Tibial nerve (tissue), 4 donors: ENCODE measurements around the gene ZNF227. TPM values are rescaled to one million over a fixed set of nuclear protein-coding genes. Genes with fewer than 3 reads are reported as not detected.
"Not testable (repeated sequence)": the region's sequence is repeated elsewhere in the genome, so short reads cannot be mapped to it uniquely, and the experiment has no call there.

Source experiments
- DNase-seq, 2 donors: peaks; one replicate each; pipeline ENCODE4 v3.0.0-alpha.2; 2019; ENCODE audit warnings: low spot score in 2 of 2
- H3K27ac ChIP-seq, 4 donors: fragments of 200-600 bp; sonication (generic) in 3 of 4; one replicate each; pipeline ENCODE4 v1.5.1; 2017 to 2019; ENCODE audit warnings: mild to moderate bottlenecking in 1 of 4
- H3K27me3 ChIP-seq, 2 donors: fragments of 200-600 bp; sonication (generic) in 1 of 2; one replicate each; pipeline versions ENCODE4 v1.5.1 to v1.6.0; 2017 to 2019
- H3K36me3 ChIP-seq, 3 donors: fragments of 200-600 bp; sonication (generic); one replicate each; pipeline ENCODE4 v1.5.1; 2018 to 2019
- H3K4me1 ChIP-seq, 4 donors: fragments of 200-600 bp; sonication (generic) in 3 of 4; one replicate each; pipeline ENCODE4 v1.5.1; 2017 to 2019
- H3K4me3 ChIP-seq, 4 donors: fragments of 200-600 bp; sonication (generic) in 3 of 4; one replicate each; pipeline ENCODE4 v1.5.1; 2017 to 2019; ENCODE audit warnings: mild to moderate bottlenecking in 1 of 4, moderate library complexity in 1 of 4
- H3K9me3 ChIP-seq, 4 donors: fragments of 200-600 bp; sonication (generic) in 3 of 4; one replicate each; pipeline ENCODE4 v1.5.1; 2017 to 2019
- EP300 ChIP-seq, 2 donors: sonication (generic); formaldehyde crosslinking; IDR thresholded peaks; one replicate each; pipeline ENCODE4 v1.6.1; 2017; ENCODE audit warnings: antibody characterized with exemption in 2 of 2, mild to moderate bottlenecking in 1 of 2
- POLR2A ChIP-seq, 2 donors: fragments of 450-650 bp; IDR thresholded peaks; one replicate each; pipeline ENCODE4 v1.6.1; 2017; ENCODE audit warnings: antibody characterized with exemption in 2 of 2, mild to moderate bottlenecking in 2 of 2, moderate library complexity in 2 of 2
- WGBS, 2 donors: methylation state at CpG; one replicate each; pipeline ENCODE4 v1.1.5; 2018; 5-methylcytosine and 5-hydroxymethylcytosine counted together
- total RNA-seq, 4 donors: library from RNA; depleted of rRNA; stranded (reverse); fragments of >200 nt; gene quantifications; one replicate each; pipeline ENCODE4 v1.1.0, GENCODE V29; 2016
- TF ChIP-seq, protein P1 (sequence below), 5 experiments: fragments of 200-600 bp in 3 of 5; fragments of 450-650 bp in 2 of 5; sonication (generic) in 3 of 5; IDR thresholded peaks; one replicate each; pipeline ENCODE4 v1.5.1; 2016 to 2019; ENCODE audit warnings: antibody characterized with exemption in 5 of 5, mild to moderate bottlenecking in 3 of 5, moderate library complexity in 2 of 5

ZNF227 gene
- total RNA-seq, 4 donors from 2014 or later, result 8.1 to 22.0 (median 14.3) TPM

DNA sequence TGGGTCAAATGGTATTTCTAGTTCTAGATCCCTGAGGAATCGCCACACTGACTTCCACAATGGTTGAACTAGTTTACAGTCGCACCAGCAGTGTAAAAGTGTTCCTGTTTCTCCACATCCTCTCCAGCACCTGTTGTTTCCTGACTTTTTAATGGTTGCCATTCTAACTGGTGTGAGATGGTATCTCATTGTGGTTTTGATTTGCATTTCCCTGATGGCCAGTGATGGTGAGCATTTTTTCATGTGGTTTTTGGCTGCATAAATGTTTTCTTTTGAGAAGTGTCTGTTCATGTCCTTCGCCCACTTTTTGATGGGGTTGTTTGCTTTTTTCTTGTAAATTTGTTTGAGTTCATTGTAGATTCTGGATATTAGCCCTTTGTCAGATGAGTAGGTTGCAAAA, 9.0 kb downstream of the ZNF227 start:
- Histone ChIP-seq H3K36me3 (peaks cover 8 to 67% (median 12%) of the 10 kb centered on the region in 3 donors), H3K9me3 (peaks cover 0 to 64% (median 11%) of the 10 kb centered on the region in 4 donors)
- not testable (repeated sequence) for H3K4me1 ChIP-seq, H3K27me3 ChIP-seq, DNase-seq, H3K4me3 ChIP-seq, H3K27ac ChIP-seq
- WGBS, 2 donors, result 97% methylated on average over 3 of the region's 3 CpGs

DNA sequence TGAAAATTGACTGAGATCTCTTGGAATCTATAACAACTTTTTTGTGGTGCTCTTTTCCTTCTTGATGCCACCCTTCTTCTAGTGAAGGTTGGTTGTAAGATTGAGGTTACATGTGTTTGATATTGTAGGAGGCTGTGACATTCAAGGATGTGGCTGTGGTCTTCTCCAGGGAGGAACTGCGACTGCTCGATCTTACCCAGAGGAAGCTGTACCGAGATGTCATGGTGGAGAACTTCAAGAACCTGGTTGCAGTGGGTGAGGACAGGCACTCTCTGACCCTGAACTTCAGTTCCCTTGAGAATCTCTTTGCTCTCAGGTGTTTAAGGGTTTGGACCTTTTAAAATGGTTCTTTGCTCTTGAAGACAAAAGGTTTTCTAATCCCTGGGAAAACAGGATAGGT, 16.0 kb downstream of the ZNF227 start:
- Histone ChIP-seq H3K4me3 (no peak overlapping the region), H3K36me3 (peaks cover 24 to 88% (median 45%) of the 10 kb centered on the region in 3 donors), H3K9me3 (peaks cover 0 to 91% (median 35%) of the 10 kb centered on the region in 4 donors), H3K27ac (no peak overlapping the region), H3K4me1 (no peaks in the 10 kb centered on the region), H3K27me3 (no peaks in the 10 kb centered on the region)
- TF ChIP-seq EP300 (IDR thresholded peaks at IDR 0.05) (no peak), POLR2A (IDR thresholded peaks at IDR 0.05) (no peak)
- TF ChIP-seq, protein P1, sequence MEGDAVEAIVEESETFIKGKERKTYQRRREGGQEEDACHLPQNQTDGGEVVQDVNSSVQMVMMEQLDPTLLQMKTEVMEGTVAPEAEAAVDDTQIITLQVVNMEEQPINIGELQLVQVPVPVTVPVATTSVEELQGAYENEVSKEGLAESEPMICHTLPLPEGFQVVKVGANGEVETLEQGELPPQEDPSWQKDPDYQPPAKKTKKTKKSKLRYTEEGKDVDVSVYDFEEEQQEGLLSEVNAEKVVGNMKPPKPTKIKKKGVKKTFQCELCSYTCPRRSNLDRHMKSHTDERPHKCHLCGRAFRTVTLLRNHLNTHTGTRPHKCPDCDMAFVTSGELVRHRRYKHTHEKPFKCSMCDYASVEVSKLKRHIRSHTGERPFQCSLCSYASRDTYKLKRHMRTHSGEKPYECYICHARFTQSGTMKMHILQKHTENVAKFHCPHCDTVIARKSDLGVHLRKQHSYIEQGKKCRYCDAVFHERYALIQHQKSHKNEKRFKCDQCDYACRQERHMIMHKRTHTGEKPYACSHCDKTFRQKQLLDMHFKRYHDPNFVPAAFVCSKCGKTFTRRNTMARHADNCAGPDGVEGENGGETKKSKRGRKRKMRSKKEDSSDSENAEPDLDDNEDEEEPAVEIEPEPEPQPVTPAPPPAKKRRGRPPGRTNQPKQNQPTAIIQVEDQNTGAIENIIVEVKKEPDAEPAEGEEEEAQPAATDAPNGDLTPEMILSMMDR (IDR thresholded peaks at IDR 0.05), result no peak
- WGBS, 2 donors, result 87 to 92% methylated on average over 3 of the region's 3 CpGs
- DNase-seq, result no peak

DNA sequence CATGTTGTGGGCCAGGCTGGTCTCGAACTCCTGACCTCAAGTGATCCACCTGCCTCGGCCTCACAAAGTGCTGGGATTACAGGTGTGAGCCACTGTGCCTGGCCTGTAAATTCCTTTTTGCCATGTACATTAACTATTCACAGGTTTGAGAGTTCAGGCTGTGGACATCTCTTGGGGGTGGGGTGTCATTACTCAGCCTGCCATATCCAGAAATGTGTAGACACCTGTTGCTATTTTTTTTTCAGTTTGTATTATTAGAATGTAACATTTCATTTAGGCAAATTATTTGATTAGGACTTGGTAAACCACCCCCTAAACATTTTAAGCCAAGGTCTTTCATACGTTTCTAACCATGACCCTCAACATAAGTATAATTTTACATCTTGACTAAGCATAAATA, 20.5 kb downstream of the ZNF227 start:
- no peak overlapping the region for H3K27ac ChIP-seq
- no peak for DNase-seq
- H3K4me3 ChIP-seq, result no peak overlapping the region
- TF ChIP-seq, protein P1 (IDR thresholded peaks at IDR 0.05), result no peak
- TF ChIP-seq POLR2A (IDR thresholded peaks at IDR 0.05) (no peak), EP300 (IDR thresholded peaks at IDR 0.05) (no peak)
- peaks cover 0 to 98% (median 43%) of the 10 kb centered on the region in 4 donors for H3K9me3 ChIP-seq
- WGBS, 2 donors, result 91 to 99% methylated on average over 3 of the region's 3 CpGs
- H3K4me1 ChIP-seq, result no peaks in the 10 kb centered on the region
- H3K27me3 ChIP-seq, result no peaks in the 10 kb centered on the region
- H3K36me3 ChIP-seq, result peaks cover 33 to 100% (median 80%) of the 10 kb centered on the region in 3 donors

DNA sequence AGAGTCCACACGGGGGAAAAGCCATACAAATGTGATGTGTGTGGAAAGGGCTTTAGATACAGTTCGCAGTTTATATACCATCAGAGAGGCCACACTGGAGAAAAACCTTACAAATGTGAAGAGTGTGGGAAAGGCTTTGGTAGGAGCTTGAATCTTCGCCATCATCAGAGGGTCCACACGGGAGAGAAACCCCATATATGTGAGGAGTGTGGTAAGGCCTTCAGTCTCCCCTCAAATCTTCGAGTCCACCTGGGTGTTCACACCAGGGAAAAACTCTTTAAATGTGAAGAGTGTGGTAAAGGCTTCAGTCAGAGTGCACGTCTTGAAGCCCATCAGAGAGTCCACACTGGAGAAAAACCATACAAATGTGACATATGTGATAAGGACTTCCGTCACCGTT, 24.1 kb downstream of the ZNF227 start:
- Histone ChIP-seq H3K4me1 (no peaks in the 10 kb centered on the region), H3K36me3 (peaks cover 15 to 92% (median 52%) of the 10 kb centered on the region in 3 donors), H3K9me3 (peaks cover 0 to 100% (median 43%) of the 10 kb centered on the region in 4 donors), H3K27ac (no peak overlapping the region), H3K27me3 (no peaks in the 10 kb centered on the region), H3K4me3 (no peak overlapping the region)
- DNase-seq, result no peak
- 96% methylated on average over 8 of the region's 8 CpGs for WGBS, 2 donors
- TF ChIP-seq POLR2A (IDR thresholded peaks at IDR 0.05) (no peak), EP300 (IDR thresholded peaks at IDR 0.05) (no peak)
- TF ChIP-seq, protein P1 (IDR thresholded peaks at IDR 0.05), result no peak

DNA sequence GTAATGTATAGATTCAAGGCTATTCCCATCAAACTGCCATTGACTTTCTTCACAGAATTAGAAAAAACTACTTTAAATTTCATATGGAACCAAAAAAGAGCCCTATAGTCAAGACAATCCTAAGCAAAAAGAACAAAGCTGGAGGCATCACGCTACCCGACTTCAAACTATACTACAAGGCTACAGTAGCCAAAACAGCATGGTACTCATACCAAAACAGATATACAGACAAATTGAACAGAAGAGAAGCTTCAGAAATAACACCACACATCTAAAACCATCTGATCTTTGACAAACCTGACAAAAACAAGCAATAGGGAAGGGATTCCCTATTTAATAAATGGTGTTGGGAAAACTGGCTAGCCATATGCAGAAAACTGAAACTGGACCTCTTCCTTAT, 40.0 kb downstream of the ZNF227 start:
- 98 to 100% methylated on average over 2 of the region's 2 CpGs for WGBS, 2 donors

DNA sequence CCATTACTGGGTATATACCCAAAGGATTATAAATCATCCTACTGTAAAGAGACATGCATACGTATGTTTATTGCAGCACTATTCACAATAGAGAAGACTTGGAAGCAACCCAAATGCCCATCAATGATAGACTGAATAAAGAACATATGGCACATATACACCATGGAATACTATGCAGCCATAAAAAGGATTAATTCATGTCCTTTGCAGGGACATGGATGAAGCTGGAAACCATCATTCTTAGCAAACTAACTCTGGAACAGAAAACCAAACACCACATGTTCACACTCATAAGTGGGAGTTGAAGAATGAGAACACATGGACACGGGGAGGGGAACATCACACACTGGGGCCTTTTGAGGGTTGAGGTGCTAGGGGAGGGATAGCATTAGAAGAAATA, 41.1 kb downstream of the ZNF227 start:
- peaks cover 7 to 100% (median 54%) of the 10 kb centered on the region in 4 donors for H3K9me3 ChIP-seq
- not testable (repeated sequence) for DNase-seq, H3K27ac ChIP-seq, H3K4me3 ChIP-seq, H3K27me3 ChIP-seq, H3K4me1 ChIP-seq
- peaks cover 0 to 38% (median 0%) of the 10 kb centered on the region in 3 donors for H3K36me3 ChIP-seq
- 98 to 100% methylated on average over 2 of the region's 2 CpGs for WGBS, 2 donors

More for the DNA sequence above, 40.0 kb downstream of the ZNF227 start:
- Histone ChIP-seq H3K36me3 (peaks cover 0 to 48% (median 0%) of the 10 kb centered on the region in 3 donors), H3K9me3 (peaks cover 7 to 100% (median 54%) of the 10 kb centered on the region in 4 donors)
- H3K27ac ChIP-seq, H3K4me1 ChIP-seq, DNase-seq, H3K4me3 ChIP-seq, H3K27me3 ChIP-seq: not testable (repeated sequence)

DNA sequence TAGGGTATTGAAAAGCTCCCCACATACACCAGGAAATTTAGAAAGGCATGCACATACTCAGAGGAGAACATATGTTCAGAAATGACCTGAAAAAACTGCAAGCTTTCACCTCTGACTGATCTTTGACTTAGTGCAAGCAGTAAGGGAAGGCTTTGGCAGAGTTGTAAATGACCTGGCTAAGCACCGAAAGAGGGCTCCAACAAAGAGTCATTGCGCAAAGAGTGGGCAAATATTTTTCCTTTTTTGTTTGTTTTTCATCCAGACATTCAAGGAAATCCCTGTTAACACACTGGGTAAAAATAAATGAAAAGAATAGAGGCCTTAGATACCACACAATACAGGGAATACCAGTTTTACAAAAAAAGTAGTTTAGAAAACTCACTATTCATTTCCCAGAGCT, 42.2 kb downstream of the ZNF227 start:
- Histone ChIP-seq H3K27me3 (no peaks in the 10 kb centered on the region), H3K4me1 (no peaks in the 10 kb centered on the region), H3K9me3 (peaks cover 7 to 99% (median 51%) of the 10 kb centered on the region in 4 donors), H3K36me3 (peaks cover 0 to 27% (median 0%) of the 10 kb centered on the region in 3 donors), H3K4me3 (no peak overlapping the region), H3K27ac (no peak overlapping the region)
- WGBS, 2 donors, result 93 to 96% methylated on average over 2 of the region's 2 CpGs
- TF ChIP-seq EP300 (IDR thresholded peaks at IDR 0.05) (no peak), POLR2A (IDR thresholded peaks at IDR 0.05) (no peak)
- TF ChIP-seq, protein P1 (IDR thresholded peaks at IDR 0.05), result no peak
- DNase-seq, result no peak
